B cell (primary cell): ENCODE data around the gene MID1.

Source experiments
- EZH2 ChIP-seq: IDR thresholded peaks from 2 replicates; pipeline ENCODE4 v1.6.1; 2012; ENCODE audit warnings: borderline replicate concordance, low read depth, mild to moderate bottlenecking, moderate library complexity, low read length; ENCODE audit not compliant: insufficient read depth, poor library complexity, severe bottlenecking
- TF ChIP-seq, protein P1 (sequence below): fragments of 200-600 bp; IDR thresholded peaks from one replicate; pipeline ENCODE4 v1.8.0; 2022; ENCODE audit warnings: antibody characterized with exemption, mild to moderate bottlenecking

DNA sequence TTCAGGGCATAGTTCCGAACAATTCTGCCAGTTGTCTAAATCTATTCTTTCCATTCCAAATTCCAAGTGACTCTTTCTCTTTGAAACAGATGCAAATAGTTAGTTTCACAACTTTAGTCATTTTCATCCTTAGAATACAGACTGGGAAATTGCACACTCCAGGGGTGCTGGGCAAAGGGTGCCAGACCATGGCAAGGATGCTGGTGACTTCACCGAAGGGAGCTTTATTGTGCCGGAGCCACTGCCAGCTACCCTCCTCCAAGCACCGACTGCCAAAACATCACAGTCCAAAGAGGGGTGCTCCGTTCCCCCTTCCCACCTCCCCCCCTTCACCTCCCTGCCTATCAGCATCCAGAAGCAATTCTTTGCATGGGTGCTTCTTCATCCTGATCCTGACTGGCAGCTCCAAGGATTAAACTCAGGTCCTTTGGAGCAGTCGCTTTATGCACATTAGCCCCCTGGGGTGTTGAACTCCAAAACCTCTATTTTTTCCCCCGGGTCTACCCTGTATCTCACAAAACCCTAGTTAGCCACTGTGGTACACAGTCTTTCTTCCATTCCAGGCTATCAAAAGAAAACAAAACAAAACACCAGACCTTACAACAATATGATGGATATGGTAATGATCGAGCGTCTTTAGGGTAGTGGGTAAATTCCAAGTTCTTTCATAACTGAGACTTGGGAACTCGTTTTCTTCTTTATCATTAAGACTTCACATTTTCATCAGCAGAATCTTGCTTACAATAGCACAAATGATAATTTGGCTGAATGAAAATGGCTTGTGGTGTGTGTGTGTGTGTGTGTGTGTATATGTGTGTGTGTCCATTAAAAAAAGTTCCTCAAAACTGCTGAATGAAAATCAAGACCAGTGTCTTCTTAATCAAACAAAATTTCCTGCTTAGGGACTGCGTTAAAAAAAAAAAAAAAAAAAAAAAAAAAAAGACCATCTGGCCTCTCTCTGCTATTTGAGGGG lies 28.7 kb downstream of the MID1 start:
- TF ChIP-seq, protein P1, sequence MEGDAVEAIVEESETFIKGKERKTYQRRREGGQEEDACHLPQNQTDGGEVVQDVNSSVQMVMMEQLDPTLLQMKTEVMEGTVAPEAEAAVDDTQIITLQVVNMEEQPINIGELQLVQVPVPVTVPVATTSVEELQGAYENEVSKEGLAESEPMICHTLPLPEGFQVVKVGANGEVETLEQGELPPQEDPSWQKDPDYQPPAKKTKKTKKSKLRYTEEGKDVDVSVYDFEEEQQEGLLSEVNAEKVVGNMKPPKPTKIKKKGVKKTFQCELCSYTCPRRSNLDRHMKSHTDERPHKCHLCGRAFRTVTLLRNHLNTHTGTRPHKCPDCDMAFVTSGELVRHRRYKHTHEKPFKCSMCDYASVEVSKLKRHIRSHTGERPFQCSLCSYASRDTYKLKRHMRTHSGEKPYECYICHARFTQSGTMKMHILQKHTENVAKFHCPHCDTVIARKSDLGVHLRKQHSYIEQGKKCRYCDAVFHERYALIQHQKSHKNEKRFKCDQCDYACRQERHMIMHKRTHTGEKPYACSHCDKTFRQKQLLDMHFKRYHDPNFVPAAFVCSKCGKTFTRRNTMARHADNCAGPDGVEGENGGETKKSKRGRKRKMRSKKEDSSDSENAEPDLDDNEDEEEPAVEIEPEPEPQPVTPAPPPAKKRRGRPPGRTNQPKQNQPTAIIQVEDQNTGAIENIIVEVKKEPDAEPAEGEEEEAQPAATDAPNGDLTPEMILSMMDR = no peak
- TF ChIP-seq EZH2 = no peak
